GM13977 (cell line): ENCODE results near the gene LRP6.
"Not testable (repeated sequence)": the region's sequence is repeated elsewhere in the genome, so short reads cannot be mapped to it uniquely, and the experiment has no call there.

Experiments
- DNase-seq: peaks from one replicate; pipeline ENCODE4 v3.0.0; 2012; ENCODE audit warnings: low spot score
- CTCF ChIP-seq: IDR thresholded peaks from 2 replicates; pipeline ENCODE4 v1.5.1; 2012; ENCODE audit warnings: mild to moderate bottlenecking, control low read depth; ENCODE audit not compliant: insufficient read depth; ENCODE audit errors: extremely low read depth, missing control alignments
- in situ Hi-C: fragments of 300-500 bp; cut with MboI; formaldehyde crosslinking; loops from one replicate; pipeline ENCODE4 v1.12.0; 2022; ENCODE audit warnings: low sequenced_read_pairs, low pct_unique_long_range_greater_than_20kb, mixed read lengths, inconsistent platforms; ENCODE audit not compliant: unreplicated experiment

Gene LRP6

DNA sequence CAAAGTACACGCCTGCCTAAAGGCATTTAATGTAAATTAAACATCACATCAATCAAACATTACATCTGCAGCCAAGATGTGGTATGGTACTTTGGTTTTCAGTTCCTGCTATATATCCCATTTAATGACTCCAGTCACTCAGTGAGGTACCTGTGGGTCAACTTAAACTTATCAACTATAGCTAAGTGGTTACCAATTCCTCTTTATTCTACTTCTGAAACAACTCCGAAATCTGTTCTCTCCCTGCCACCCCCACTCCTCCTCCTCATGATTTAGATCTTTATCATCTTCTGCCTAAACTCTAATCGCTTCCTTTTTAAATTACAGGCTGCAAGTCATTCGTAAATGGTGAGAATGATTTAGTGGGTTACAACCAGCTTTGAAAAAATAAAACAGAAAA lies 138.2 kb downstream of the LRP6 start:
- DNase-seq: no peak
- in situ Hi-C loops: no loop called here
- no peak for TF ChIP-seq CTCF

- no peak for TF ChIP-seq CTCF
- in situ Hi-C loops: no loop called here
- DNase-seq: no peak
Measured at GRCh38 chr12:12127304-12127703, 139.5 kb downstream of the LRP6 start.

GRCh38 chr12:12126551-12126950 lies 140.3 kb downstream of the LRP6 start:
- in situ Hi-C loops: no loop called here
- no peak for DNase-seq
- TF ChIP-seq CTCF: no peak

DNA sequence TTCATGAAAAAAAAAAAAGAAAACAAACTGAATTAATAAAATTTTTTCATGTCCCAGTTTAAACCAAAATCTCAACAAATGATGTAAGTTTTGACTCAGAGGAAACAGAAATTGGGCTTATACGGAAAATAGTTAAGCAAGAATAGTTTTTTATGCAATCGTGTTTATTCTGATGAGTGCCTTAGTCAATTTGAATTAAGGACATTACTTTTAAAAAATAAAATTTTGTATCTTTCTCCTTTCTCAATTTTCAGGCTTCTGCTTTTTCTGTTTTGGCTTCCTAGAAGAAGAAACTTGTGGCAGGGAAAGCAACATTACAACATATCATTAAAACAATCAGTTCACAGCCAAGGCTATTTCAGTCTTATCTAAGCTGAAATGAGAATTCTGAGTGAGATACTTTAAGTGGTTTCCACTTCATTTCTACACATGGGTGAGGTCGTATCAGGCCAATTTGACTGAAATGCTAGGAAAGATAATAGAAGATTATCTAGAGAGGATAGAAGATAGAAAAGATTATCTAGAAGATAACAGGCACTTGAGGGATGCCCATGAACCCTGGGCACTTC lies 143.7 kb downstream of the LRP6 start:
- DNase-seq: no peak
- no peak for TF ChIP-seq CTCF
- in situ Hi-C loops: no loop called here

DNA sequence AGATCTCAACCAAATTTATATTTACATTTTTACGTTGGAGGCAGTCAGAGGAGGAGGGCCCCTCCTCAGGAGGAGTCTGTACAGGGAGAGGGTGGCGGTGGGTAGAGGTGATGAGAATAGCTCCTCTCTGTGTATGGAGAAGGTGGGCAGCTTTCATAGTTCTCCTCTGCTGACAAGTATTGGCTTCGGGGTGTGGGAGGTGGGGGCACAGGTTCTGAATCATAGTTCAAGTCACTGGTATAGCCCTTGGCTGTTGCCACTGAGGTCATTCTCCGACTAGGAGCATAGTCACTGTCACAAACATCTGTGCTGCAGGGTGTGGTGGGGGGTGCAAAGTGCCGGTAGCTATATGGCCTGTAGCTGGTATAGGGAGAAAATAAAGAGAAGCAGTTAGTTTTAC lies 145.8 kb downstream of the LRP6 start:
- in situ Hi-C loops: no loop called here
- DNase-seq: no peak
- no peak for TF ChIP-seq CTCF

DNA sequence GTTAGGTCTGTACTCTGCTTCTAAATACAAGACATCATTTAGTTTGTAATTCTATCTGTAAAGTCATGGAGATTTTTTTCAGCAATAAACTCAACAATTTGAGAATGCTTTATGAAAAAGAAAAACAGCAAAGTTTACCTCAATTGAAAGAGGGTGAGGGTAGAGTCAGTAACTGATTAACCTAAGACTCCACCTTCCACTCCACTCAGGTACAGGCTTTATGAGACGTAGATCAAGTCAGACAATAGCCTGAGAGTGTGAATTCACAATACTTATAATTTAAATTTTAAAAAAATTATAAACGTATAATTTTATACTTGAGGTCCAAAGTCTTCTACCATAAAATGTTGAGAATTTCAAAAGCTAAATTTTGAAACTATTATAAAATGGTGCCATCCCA lies 150.2 kb downstream of the LRP6 start:
- in situ Hi-C loops: no loop called here
- DNase-seq: no peak
- TF ChIP-seq CTCF: no peak

GRCh38 chr12:12115514-12115913 lies 151.3 kb downstream of the LRP6 start:
- DNase-seq: no peak
- TF ChIP-seq CTCF: no peak
- in situ Hi-C loops: no loop called here

- DNase-seq, in situ Hi-C loops: not testable (repeated sequence)
Measured at GRCh38 chr12:12110923-12111555, 155.8 kb downstream of the LRP6 start.
